Bone marrow (tissue), 2 donors: ENCODE measurements around the gene FOCAD.
A peak's percentile ranks its signal among the peaks of the same experiment; 100 is the strongest.

Experiments
- DNase-seq, 2 donors: peaks; one replicate each; lab custom pipeline; 2025; lab: John Stamatoyannopoulos, UW

FOCAD gene

DNA sequence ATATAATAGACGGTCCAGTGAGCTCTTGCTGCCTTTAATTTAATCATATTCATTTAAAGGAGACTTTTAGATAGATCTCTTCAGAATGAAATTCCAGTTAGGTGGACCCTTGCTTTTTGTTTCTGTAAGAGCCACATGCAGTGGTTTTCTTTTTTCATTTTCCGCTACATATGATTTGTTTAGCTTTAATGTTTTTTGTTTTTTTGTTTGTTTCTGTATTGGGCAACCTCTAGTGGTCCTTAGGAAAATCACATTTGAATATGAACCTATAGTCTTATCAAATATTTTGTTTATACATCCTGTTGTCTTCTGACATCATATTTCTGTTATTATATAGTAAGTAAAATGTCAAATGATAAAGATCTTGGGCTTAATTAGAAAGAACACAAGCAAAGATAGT, 196.6 kb downstream of the FOCAD start:
- no peak for DNase-seq

GRCh38 chr9:20884985-20885593, 201.0 kb downstream of the FOCAD start:
- peak in 1 of 2 donors; percentile 12 for DNase-seq

DNA sequence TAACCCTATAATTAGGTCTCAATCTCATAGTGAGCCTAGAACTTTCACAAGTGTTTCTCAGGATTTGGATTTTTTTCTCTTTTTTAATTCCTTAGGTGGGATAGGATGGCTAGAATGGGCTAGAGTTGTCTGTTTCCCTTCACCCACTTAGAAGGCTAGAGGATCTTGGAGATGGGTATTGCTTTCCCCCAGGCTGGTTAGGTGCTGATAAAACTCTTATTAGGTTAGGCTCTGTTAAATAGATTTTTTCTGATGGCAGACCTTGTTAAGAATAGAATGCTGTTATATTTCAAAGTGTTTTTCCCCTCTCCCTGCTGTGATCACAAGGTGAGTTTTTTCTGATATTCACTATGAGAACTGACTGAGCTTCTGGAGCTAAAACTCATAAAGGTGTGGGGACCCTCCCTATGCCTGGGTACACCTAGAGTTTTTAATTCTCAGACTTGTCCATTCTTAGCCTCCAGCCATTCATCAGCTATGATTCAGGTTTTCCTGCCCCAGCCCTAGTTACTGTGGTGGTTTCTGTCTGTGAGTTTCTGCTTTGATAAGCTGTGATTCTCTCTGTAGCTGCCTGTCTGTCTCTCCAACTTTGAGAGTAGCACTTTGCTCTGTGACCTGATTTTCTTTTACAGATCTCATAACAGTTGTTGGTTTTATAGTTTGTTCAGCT, 215.0 kb downstream of the FOCAD start:
- DNase-seq, result no peak

GRCh38 chr9:20903212-20903611, 219.2 kb downstream of the FOCAD start:
- DNase-seq, result no peak

- DNase-seq, result no peak
Measured at GRCh38 chr9:20904995-20905394, 220.9 kb downstream of the FOCAD start.

- DNase-seq, result no peak
Measured at GRCh38 chr9:20906326-20906725, 222.3 kb downstream of the FOCAD start.

- DNase-seq, result no peak
Measured at GRCh38 chr9:20908461-20908860, 224.4 kb downstream of the FOCAD start.

DNA sequence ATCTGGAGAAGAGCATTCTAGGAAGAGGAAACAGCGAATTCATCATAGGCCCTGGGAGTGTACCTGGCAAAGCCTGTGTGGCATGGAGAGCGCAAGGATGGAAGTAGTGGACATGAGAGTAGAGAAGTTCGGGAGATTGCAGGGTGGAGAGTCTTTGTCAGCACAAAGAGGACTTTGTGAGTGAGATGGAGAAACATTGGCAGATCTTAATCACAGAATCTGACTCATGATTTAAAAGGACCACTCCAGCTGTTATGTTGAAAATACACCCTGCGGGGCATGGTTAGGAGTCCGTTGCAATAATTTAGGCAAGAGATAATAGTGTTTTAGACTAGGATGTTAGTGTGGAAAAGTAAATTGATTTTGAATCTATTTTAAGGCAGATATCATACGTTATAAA, 230.5 kb downstream of the FOCAD start:
- DNase-seq, result no peak

GRCh38 chr9:20921362-20921761, 237.3 kb downstream of the FOCAD start:
- DNase-seq, result no peak

DNA sequence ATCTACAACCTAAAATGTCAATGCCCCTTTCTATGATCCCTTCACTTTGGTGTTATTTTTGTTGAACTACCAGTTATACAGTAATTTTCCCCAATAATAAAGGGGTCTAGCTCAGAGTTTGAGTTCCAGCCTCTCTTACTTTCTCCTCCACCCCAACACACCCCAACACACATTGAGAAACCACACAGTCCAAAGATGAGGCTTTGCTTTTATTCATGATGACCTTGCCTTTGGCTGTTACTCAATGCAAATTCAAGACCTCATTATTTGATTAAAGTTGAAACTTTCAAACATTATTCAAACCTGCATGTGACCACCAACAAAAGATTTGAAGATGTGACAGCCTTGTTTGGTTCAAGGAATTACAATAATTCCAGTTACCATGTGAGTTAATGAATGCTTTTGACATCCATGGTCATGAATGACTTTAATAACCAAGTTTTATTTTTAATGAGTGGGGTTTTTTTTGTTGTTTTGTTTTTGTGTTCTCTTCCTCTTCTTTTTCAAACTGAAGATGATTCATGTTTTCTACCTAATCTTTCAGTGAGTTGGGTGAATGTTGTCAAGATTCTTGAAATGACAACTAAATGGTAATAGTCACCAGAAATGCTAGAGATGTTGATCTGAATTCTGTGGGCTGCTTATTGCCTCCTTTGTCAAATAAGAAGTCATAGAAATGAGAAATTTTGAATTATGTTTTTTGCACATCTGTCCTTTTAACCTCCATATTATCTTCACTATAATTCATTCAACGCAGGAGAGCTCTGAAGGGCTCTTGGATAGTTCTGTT, 241.4 kb downstream of the FOCAD start:
- no peak for DNase-seq

- DNase-seq, result no peak
Measured at GRCh38 chr9:20929276-20929675, 245.2 kb downstream of the FOCAD start.

DNA sequence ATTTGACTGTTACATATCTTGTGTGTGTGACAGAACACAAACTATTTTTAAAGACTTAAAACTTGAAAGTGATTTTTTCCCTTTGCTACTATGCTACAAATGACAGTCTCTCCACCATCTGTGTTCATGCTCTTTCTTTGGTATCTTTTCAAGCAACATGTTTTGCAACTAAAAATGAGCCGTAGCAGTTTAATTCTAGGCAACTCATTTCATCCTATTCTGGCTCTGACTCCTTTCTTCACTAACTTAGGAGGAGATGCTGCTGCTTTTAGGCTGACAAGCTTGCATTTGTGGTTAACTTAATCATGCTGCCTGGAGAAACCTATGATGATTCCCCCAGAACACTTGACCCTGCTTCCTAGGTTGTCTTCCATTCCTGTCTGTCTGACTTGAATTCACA, 246.8 kb downstream of the FOCAD start:
- no peak for DNase-seq

DNA sequence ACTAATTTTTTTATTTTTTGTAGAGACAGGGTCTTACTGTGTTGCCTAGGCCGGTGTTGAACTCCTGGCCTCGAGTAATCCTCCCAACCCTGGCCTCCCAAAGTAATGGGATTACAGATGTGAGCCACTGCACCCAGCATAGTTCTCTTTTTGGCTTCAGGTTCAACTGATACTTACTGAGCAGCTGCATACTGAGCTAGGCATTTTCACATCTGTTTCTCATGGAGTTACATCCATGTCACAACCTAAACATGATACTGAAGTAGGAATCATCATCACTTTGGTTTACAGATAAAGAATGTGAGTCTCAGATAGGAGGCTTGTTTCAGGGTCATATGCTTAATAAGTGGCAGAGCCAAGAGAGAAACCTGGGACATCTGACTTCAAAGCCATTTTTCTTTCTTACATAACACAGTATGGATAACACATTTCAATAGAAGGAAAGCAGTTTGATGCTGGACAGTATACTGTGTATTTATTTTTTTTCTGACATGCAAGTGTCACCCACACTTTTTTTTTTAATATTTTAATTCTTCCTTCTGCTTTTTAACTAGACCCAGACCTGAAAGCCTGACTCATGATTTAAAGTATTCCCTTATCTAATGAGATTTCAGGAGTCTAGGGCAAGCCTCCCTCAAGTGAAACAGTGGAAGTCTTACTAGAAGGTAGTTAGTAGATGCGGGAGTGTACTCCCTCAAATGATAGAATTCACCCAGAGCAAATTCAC, 256.6 kb downstream of the FOCAD start:
- peak in 1 of 2 donors; percentile 39 for DNase-seq

DNA sequence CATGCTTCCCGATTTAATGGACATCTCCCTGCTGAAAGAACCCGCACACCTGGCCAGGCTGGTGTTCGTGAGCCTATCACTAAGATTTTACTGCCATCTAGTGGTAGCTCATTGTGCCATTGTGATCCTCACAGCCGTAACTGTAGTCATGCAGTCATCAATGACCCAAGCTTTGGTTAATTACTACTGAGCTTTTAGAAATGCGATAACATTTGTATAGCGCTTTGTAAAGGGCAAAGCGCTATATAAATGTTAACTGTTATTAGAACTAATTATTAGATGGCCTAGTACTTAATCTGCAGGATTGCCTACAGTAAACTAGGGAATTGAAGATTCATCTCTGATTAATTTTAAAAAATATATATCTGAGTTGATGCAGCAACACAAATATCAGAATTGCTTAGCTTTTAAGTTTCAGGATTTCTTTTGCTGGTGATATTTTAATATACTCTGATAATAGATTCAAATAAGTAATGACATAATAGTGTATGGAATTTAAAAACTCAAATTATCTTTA, 257.2 kb downstream of the FOCAD start:
- DNase-seq, result peak in 1 of 2 donors; percentile 62

DNA sequence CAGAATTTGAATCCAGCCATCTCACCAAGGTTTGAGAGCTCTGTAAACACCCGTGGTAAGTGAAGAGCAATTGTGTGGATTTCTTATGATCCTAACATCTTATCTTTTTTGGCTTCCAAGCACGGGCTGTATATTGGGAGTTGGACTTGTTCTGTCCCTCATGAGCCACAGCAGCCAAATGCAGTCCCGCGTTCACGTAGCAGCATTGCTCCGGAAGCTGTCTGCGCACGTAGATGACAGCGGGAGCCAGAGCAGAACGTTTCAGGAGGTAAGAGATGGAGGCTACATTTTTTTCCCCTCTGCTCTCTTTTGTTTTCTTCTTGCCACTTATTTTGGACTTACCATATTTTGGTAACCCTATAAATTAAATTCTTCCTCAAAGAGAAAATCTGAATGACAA, 260.4 kb downstream of the FOCAD start:
- no peak for DNase-seq

DNA sequence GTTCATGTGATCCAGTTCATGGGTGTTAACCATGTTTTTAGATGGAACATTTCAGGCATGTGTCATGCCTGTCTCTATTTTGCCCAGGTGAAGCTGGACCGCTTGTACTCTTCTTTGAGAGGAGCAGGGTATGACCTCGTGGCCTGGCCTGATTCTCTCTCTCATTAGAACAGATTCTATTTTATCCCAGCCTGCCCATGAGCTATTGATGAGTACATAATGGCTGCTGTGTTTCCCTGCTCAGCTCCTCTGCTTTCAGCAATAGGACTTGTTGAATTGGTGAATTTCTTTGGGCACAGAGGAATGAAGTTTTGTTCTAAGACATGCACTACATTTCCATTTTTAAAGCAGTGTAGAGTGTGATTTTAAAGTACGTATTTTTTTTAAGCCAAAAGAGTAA, 261.2 kb downstream of the FOCAD start:
- DNase-seq, result no peak

- no peak for DNase-seq
Measured at GRCh38 chr9:20945856-20946255, 261.8 kb downstream of the FOCAD start.

DNA sequence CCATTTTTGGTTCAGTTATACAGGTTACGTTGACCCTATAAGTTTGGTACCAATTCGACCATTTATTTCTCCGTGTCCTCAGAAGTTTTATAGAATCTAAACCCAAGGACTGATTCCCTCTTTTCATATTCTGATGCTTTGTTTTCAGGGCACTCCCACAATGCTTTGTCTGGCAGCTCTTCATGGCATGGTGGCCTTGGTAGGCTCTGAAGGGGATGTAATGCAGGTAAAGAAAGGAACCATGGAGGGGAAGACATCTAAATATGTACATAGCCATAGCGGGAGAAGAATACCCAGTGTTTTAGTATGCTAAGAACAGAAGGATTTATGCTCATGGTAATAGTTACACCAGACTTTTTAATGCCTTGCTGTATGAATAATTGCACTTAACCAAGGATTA, 264.6 kb downstream of the FOCAD start:
- no peak for DNase-seq

GRCh38 chr9:20950707-20951106, 266.6 kb downstream of the FOCAD start:
- DNase-seq, result no peak

- DNase-seq, result no peak
Measured at GRCh38 chr9:20962536-20963225, 278.6 kb downstream of the FOCAD start.

GRCh38 chr9:20972684-20973083, 288.6 kb downstream of the FOCAD start:
- DNase-seq, result no peak
